Measurements from ENCODE around the gene PDAP1.

DNA sequence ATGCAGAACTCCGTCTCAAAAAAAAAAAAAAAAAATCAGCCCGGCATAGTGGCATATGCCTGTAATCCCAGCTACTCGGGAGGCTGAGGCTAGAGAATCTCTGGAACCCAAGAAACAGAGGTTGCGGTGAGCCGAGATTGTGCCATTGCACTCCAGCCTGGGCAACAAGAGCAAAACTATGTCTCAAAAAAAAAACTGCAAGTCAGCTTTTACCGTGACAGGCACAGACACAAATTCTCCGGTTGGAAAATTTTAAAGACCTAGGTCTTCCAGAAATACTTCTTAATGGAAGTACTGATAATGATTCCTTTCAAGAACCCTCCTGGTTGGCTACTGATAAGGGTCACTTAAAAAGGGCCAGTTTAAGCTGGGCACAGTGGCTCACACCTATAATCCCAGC lies 53.3 kb downstream of the PDAP1 start:
- TF ChIP-seq ELF4 (IDR thresholded peaks at IDR 0.05) (no peak), FOXA1 (IDR thresholded peaks at IDR 0.05) (no peak), CTBP1 (IDR thresholded peaks at IDR 0.05; ENCODE audit: borderline replicate concordance) (no peak), NFRKB (IDR thresholded peaks at IDR 0.05) (no peak), BHLHE40 (IDR thresholded peaks at IDR 0.05; ENCODE audit: borderline replicate concordance) (no peak)

Measured in HEK293T (cell line).